H1 (cell line): ENCODE data around the gene ACVRL1. TPM values are rescaled to one million over a fixed set of nuclear protein-coding genes. Genes with fewer than 3 reads are reported as not detected.

ENCODE experiments used
- CTCF ChIA-PET: fragments of 300-600 bp; sonication (Branson Sonifier 250); formaldehyde crosslinking; loops from one replicate; lab custom pipeline; 2021; ENCODE audit not compliant: partially characterized antibody; lab: Charles Lee
- POLR2A ChIA-PET: fragments of 300-600 bp; sonication (Branson Sonifier 250); formaldehyde crosslinking; loops from one replicate; lab custom pipeline; 2021; ENCODE audit warnings: inconsistent platforms; ENCODE audit not compliant: partially characterized antibody; lab: Charles Lee
- DNase-seq, 2 experiments: peaks; one replicate each; pipeline versions ENCODE4 v3.0.0 to v3.0.0-alpha.2; 2010 to 2022; ENCODE audit warnings: low spot score in 2 of 2, low read depth in 1 of 2, mixed read lengths in 1 of 2
- FAIRE-seq: peaks from 2 replicates; lab custom pipeline; 2011; peaks lifted over from hg19 to GRCh38; lab: Jason Lieb, UNC
- H2AFZ ChIP-seq: 2 replicates; pipeline ENCODE4 v1.8.1; 2012; ENCODE audit warnings: low read length, inconsistent platforms
- H2AK5ac ChIP-seq: 2 replicates; pipeline ENCODE4 v1.6.1; 2013; ENCODE audit warnings: low read depth, low read length
- H2BK120ac ChIP-seq: replicated peaks from 2 replicates; pipeline ENCODE3; 2013; ENCODE audit warnings: low read depth, low read length, inconsistent platforms
- H2BK12ac ChIP-seq: 2 replicates; pipeline ENCODE4 v1.6.1; 2013; ENCODE audit warnings: low read depth, low read length
- H2BK15ac ChIP-seq: 2 replicates; pipeline ENCODE4 v1.6.1; 2013; ENCODE audit warnings: low read length
- H2BK20ac ChIP-seq: 2 replicates; pipeline ENCODE4 v1.6.1; 2013; ENCODE audit warnings: low read length
- H2BK5ac ChIP-seq: 2 replicates; pipeline ENCODE4 v1.6.1; 2013; ENCODE audit warnings: low read depth, low read length
- H3K14ac ChIP-seq: 2 replicates; pipeline ENCODE4 v1.6.1; 2013; ENCODE audit warnings: inconsistent platforms; ENCODE audit not compliant: insufficient read length
- H3K18ac ChIP-seq: 2 replicates; pipeline ENCODE4 v1.6.1; 2013; ENCODE audit warnings: low read length; ENCODE audit errors: extremely low read depth
- H3K23ac ChIP-seq: 2 replicates; pipeline ENCODE4 v1.6.1; 2013; ENCODE audit warnings: inconsistent platforms; ENCODE audit not compliant: insufficient read length
- H3K23me2 ChIP-seq: 2 replicates; pipeline ENCODE4 v1.6.1; 2013; ENCODE audit warnings: low read depth, low read length
- H3K27ac ChIP-seq: 2 replicates; pipeline ENCODE4 v1.6.1; 2011; ENCODE audit warnings: low read depth, low read length, inconsistent platforms
- H3K27me3 ChIP-seq, 4 experiments: replicated peaks in 1 of 4; 1 replicate in 1 of 4; 2 replicates in 3 of 4; pipeline versions ENCODE4 v1.6.1 to v1.8.1; 2011 to 2013; ENCODE audit warnings: low read length in 3 of 4, mild to moderate bottlenecking in 3 of 4, inconsistent platforms in 2 of 4, mixed read lengths in 2 of 4, moderate library complexity in 1 of 4; ENCODE audit not compliant: control insufficient read depth in 3 of 4, insufficient read depth in 3 of 4; ENCODE audit errors: extremely low read depth in 1 of 4
- H3K36me3 ChIP-seq, 4 experiments: 2 replicates each; pipeline versions ENCODE4 v1.6.1 to v1.8.1; 2011 to 2013; ENCODE audit warnings: mild to moderate bottlenecking in 4 of 4, low read length in 3 of 4, moderate library complexity in 2 of 4, control low read depth in 1 of 4, inconsistent platforms in 1 of 4; ENCODE audit not compliant: insufficient read depth in 4 of 4, control insufficient read depth in 2 of 4
- H3K4ac ChIP-seq: replicated peaks from 2 replicates; pipeline ENCODE3; 2013; ENCODE audit warnings: low read length, low read depth, mixed read lengths, inconsistent platforms; ENCODE audit not compliant: insufficient read length
- H3K4me1 ChIP-seq, 4 experiments: replicated peaks in 1 of 4; 1 replicate in 1 of 4; 2 replicates in 3 of 4; pipeline versions ENCODE4 v1.6.1 to v1.8.1; 2011 to 2013; ENCODE audit warnings: low read length in 3 of 4, inconsistent platforms in 2 of 4, mixed read lengths in 1 of 4; ENCODE audit not compliant: insufficient read depth in 4 of 4, control insufficient read depth in 3 of 4
- H3K4me2 ChIP-seq, 2 experiments: 2 replicates each; pipeline versions ENCODE4 v1.6.1 to v1.8.1; 2011 to 2013; ENCODE audit warnings: low read depth in 2 of 2, low read length in 2 of 2, control low read depth in 1 of 2, inconsistent platforms in 1 of 2, mild to moderate bottlenecking in 1 of 2; ENCODE audit not compliant: insufficient read depth in 1 of 2
- H3K4me3 ChIP-seq, 4 experiments: fragments of 200-600, 300-600 bp in 1 of 4; sonication (generic), shearing (Covaris generic), sonication (Bioruptor Twin) in 1 of 4; 2 replicates each; pipeline versions ENCODE4 v1.5.1 to v1.8.1; 2011 to 2016; ENCODE audit warnings: low read length in 4 of 4, low read depth in 3 of 4, control low read depth in 2 of 4, inconsistent platforms in 2 of 4, mild to moderate bottlenecking in 2 of 4, mixed read lengths in 1 of 4, moderate library complexity in 1 of 4; ENCODE audit not compliant: insufficient read depth in 2 of 4; ENCODE audit errors: extremely low read depth in 1 of 4
- H3K56ac ChIP-seq: replicated peaks from 2 replicates; pipeline ENCODE3; 2013; ENCODE audit warnings: low read depth, mild to moderate bottlenecking, mixed read lengths, low read length, inconsistent platforms; ENCODE audit not compliant: insufficient read length
- H3K79me1 ChIP-seq: 2 replicates; pipeline ENCODE4 v1.6.1; 2013; ENCODE audit warnings: low read depth, low read length, control low read depth
- H3K79me2 ChIP-seq, 2 experiments: 2 replicates each; pipeline versions ENCODE4 v1.6.1 to v1.8.1; 2012 to 2013; ENCODE audit warnings: low read length in 2 of 2, mild to moderate bottlenecking in 2 of 2, inconsistent platforms in 1 of 2; ENCODE audit not compliant: insufficient read depth in 2 of 2, control insufficient read depth in 1 of 2
- H3K9ac ChIP-seq, 4 experiments: replicated peaks in 1 of 4; 1 replicate in 1 of 4; 2 replicates in 3 of 4; pipeline versions ENCODE4 v1.6.1 to v1.8.1; 2011 to 2013; ENCODE audit warnings: low read depth in 3 of 4, low read length in 3 of 4, control low read depth in 2 of 4, mild to moderate bottlenecking in 2 of 4, moderate library complexity in 2 of 4, inconsistent platforms in 1 of 4; ENCODE audit errors: extremely low read depth in 1 of 4
- H3K9me3 ChIP-seq, 2 experiments: 2 replicates each; pipeline versions ENCODE4 v1.6.1 to v1.8.1; 2012 to 2013; ENCODE audit warnings: mild to moderate bottlenecking in 2 of 2, moderate library complexity in 2 of 2, control low read depth in 1 of 2, inconsistent platforms in 1 of 2, low read depth in 1 of 2, low read length in 1 of 2, mixed read lengths in 1 of 2; ENCODE audit not compliant: insufficient read depth in 2 of 2
- H4K20me1 ChIP-seq, 2 experiments: replicated peaks in 1 of 2; 2 replicates each; pipeline versions ENCODE3 to v1.8.1; 2011 to 2013; ENCODE audit warnings: inconsistent platforms in 2 of 2, low read length in 2 of 2, mild to moderate bottlenecking in 1 of 2; ENCODE audit not compliant: insufficient read depth in 2 of 2, control insufficient read depth in 1 of 2
- H4K5ac ChIP-seq: 2 replicates; pipeline ENCODE4 v1.6.1; 2013; ENCODE audit warnings: low read length, low read depth, mixed read lengths, inconsistent platforms; ENCODE audit not compliant: insufficient read length
- H4K8ac ChIP-seq: 2 replicates; pipeline ENCODE4 v1.8.0; 2013; ENCODE audit warnings: mild to moderate bottlenecking, moderate library complexity, low read length, inconsistent platforms; ENCODE audit not compliant: insufficient read depth; ENCODE audit errors: extremely low read depth
- H4K91ac ChIP-seq: replicated peaks from 2 replicates; pipeline ENCODE3; 2013; ENCODE audit warnings: low read length, mixed read lengths, inconsistent platforms; ENCODE audit not compliant: insufficient read length
- CBX5 ChIP-seq: fragments of 300-800, 300-1000 bp; sonication (generic); IDR thresholded peaks from 2 replicates; pipeline ENCODE4 v1.7.1; 2016; ENCODE audit warnings: antibody characterized with exemption, low read length, low read depth
- CHD2 ChIP-seq: IDR thresholded peaks from 2 replicates; pipeline ENCODE4 v1.6.1; 2012; ENCODE audit warnings: low read length, improper control_type of control experiment
- EP300 ChIP-seq, 2 experiments: IDR thresholded peaks; 1 replicate in 1 of 2; 2 replicates in 1 of 2; pipeline ENCODE4 v1.6.1; 2011 to 2012; ENCODE audit warnings: low read depth in 2 of 2, low read length in 2 of 2, mild to moderate bottlenecking in 2 of 2, borderline replicate concordance in 1 of 2, inconsistent platforms in 1 of 2, moderate library complexity in 1 of 2
- HDAC2 ChIP-seq, 2 experiments: fragments of 300-600 bp in 1 of 2; sonication (generic) in 1 of 2; IDR thresholded peaks; 2 replicates each; pipeline ENCODE4 v1.6.1; 2011 to 2012; ENCODE audit warnings: low read depth in 2 of 2, low read length in 2 of 2, mild to moderate bottlenecking in 2 of 2, moderate library complexity in 2 of 2, borderline replicate concordance in 1 of 2, inconsistent platforms in 1 of 2
- MAX ChIP-seq: IDR thresholded peaks from 2 replicates; pipeline ENCODE4 v1.6.1; 2012; ENCODE audit warnings: inconsistent platforms
- NRF1 ChIP-seq: IDR thresholded peaks from 2 replicates; pipeline ENCODE4 v1.6.1; 2011; ENCODE audit warnings: mild to moderate bottlenecking, low read depth, low read length, improper control_type of control experiment
- WGBS, 2 experiments: shearing (Covaris generic) in 1 of 2; methylation state at CpG; one replicate each; pipeline versions ENCODE4 v1.1.6 to v1.1.7; 2013 to 2015; ENCODE audit warnings: low lambda C conversion rate in 2 of 2, mixed read lengths in 2 of 2, inconsistent platforms in 1 of 2, low coverage in 1 of 2, missing lambda C conversion rate in 1 of 2; ENCODE audit not compliant: insufficient replicate concordance in 2 of 2, insufficient coverage in 1 of 2, insufficient read length in 1 of 2; ENCODE audit errors: extremely low coverage in 1 of 2, missing lambda C conversion rate in 1 of 2; 5-methylcytosine and 5-hydroxymethylcytosine counted together
- polyA plus RNA-seq, 7 experiments: library from polyadenylated mRNA; depleted of rRNA in 3 of 7; stranded (reverse) in 5 of 7; unstranded in 2 of 7; fragments of >200 nt in 5 of 7; fragments of 200-250 nt in 2 of 7; gene quantifications; 1 replicate in 5 of 7; 2 replicates in 1 of 7; 4 replicates in 1 of 7; pipeline versions ENCODE4 v1.2.1 to v1.2.3, GENCODE V29; 2011 to 2013; ENCODE audit warnings: missing spikeins in 2 of 7, mixed read lengths in 2 of 7
- total RNA-seq: library from RNA; stranded (reverse); fragmentation: NEBNext Ultra II Directional; extraction: Animal tissue kit (Norgen Biotek cat#: 25700); gene quantifications from 2 replicates; pipeline ENCODE4 v1.2.1, GENCODE V29; 2021
- TF ChIP-seq, protein P1 (sequence below): IDR thresholded peaks from 2 replicates; pipeline ENCODE4 v1.6.1; 2011; ENCODE audit warnings: low read length, improper control_type of control experiment
- TF ChIP-seq, protein P2 (sequence below): IDR thresholded peaks from 2 replicates; pipeline ENCODE4 v1.6.1; 2012; ENCODE audit warnings: inconsistent platforms

Gene ACVRL1
- total and polyA plus RNA-seq, 2 of the 8 experiments (the other 6 are each of a cell fraction or from before 2014, with no cell fraction given): 0.09 to 0.35 TPM

DNA sequence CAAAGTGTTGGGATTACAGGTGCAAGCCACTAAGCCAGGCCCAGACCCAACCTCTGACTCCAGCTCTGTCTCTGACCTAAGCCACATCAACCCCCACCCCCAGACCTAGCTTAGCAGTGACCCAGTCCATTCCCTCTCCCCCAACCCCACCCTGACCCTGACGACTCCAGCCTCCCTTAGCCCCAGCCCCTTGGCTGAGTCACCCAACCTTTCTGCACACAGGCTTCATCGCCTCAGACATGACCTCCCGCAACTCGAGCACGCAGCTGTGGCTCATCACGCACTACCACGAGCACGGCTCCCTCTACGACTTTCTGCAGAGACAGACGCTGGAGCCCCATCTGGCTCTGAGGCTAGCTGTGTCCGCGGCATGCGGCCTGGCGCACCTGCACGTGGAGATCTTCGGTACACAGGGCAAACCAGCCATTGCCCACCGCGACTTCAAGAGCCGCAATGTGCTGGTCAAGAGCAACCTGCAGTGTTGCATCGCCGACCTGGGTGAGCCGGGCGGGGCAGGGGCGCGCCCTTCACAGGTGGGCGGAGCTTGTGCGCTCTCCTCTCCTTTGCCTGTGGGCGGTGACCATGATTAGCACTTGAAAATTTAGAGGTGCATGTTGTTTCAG lies 7.8 kb downstream of the ACVRL1 start:
- Histone ChIP-seq H3K79me2 (no peaks in the 10 kb centered on the region), H3K14ac (no peak overlapping the region), H2BK5ac (no peak overlapping the region), H3K9ac (no peak overlapping the region; a peak in 1 of 7 replicates), H2BK15ac (0 out of 2 replicates have a peak overlapping the region, but pooled peaks have one; percentile 88), H4K8ac (0 out of 2 replicates have a peak overlapping the region, but pooled peaks have one; percentile 71), H3K4ac (peak overlapping the region; percentile 29), H3K4me1 (peaks cover 0 to 8% (median 1%) of the 10 kb centered on the region in 4 experiments; a peak in 4 of 7 replicates), H4K5ac (no peak overlapping the region), H3K27me3 (peaks cover 0 to 3% (median 0%) of the 10 kb centered on the region in 4 experiments; a peak in 1 of 7 replicates), H4K91ac (peak overlapping the region; percentile 42), H3K18ac (peak overlapping the region; percentile 78), H3K27ac (no peak overlapping the region), H3K23ac (no peak overlapping the region), H3K36me3 (no peaks in the 10 kb centered on the region), H3K79me1 (no peaks in the 10 kb centered on the region), H2BK120ac (no peak overlapping the region), H2BK12ac (peak overlapping the region; percentile 72; the same call in 1 of the 2 replicates), H4K20me1 (no peaks in the 10 kb centered on the region), H3K23me2 (no peaks in the 10 kb centered on the region), H2AK5ac (no peak overlapping the region), H2AFZ (0 out of 2 replicates have a peak overlapping the region, but pooled peaks have one; percentile 63), H3K56ac (no peak overlapping the region), H3K9me3 (no peaks in the 10 kb centered on the region), H3K4me3 (no peak overlapping the region), H3K4me2 (no peak overlapping the region; a peak in 1 of 4 replicates), H2BK20ac (no peak overlapping the region)
- DNase-seq (no peak), FAIRE-seq (no peak)
- TF ChIP-seq MAX (peak; percentile 67), CBX5 (no peak), CHD2 (no peak), NRF1 (no peak), HDAC2 (IDR thresholded peaks at IDR 0.05; ENCODE audit: borderline replicate concordance in 1 of 2, low read depth in 2 of 2, low read length in 2 of 2) (no peak), EP300 (IDR thresholded peaks at IDR 0.05; ENCODE audit: borderline replicate concordance in 1 of 2, low read depth in 2 of 2, low read length in 2 of 2) (no peak)
- TF ChIP-seq, protein P1, sequence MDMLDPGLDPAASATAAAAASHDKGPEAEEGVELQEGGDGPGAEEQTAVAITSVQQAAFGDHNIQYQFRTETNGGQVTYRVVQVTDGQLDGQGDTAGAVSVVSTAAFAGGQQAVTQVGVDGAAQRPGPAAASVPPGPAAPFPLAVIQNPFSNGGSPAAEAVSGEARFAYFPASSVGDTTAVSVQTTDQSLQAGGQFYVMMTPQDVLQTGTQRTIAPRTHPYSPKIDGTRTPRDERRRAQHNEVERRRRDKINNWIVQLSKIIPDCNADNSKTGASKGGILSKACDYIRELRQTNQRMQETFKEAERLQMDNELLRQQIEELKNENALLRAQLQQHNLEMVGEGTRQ: no peak
- TF ChIP-seq, protein P2, sequence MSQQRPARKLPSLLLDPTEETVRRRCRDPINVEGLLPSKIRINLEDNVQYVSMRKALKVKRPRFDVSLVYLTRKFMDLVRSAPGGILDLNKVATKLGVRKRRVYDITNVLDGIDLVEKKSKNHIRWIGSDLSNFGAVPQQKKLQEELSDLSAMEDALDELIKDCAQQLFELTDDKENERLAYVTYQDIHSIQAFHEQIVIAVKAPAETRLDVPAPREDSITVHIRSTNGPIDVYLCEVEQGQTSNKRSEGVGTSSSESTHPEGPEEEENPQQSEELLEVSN: peak; percentile 46; the same call in 1 of the 2 replicates
- ChIA-PET CTCF (interaction anchor here (0.7 to 12.7 kb wide), 8 partner anchors 12 to 388 kb away, joined by 3 to 234 read pairs (median 8); no protein-coding TSS in a partner anchor), POLR2A (interaction anchor here (1.5 kb wide), 1 partner anchor 27 kb away, joined by 3 read pairs; the partner anchor contains the start of gene ANKRD33)
- 81% methylated on average over 28 of the region's 28 CpGs; no CpG with 5 or more reads in 1 of the 2 experiments for WGBS, 2 experiments
